Stimulated activated CD8-positive, alpha-beta memory T cell treated with anti-CD3 and anti-CD28 coated beads, Interleukin-2, amount 100 ng/mL, for 1 hour (primary cell): ENCODE results near the gene FBXO21.
"Not testable (repeated sequence)": the region's sequence is repeated elsewhere in the genome, so short reads cannot be mapped to it uniquely, and the experiment has no call there.

Source experiments
- DNase-seq, 2 donors: peaks; one replicate each; pipeline ENCODE4 v3.0.0-alpha.2; 2020; ENCODE audit warnings: low read depth in 2 of 2

Gene FBXO21

GRCh38 chr12:117104003-117104402 is 86.3 kb downstream of the FBXO21 start:
- not testable (repeated sequence) for DNase-seq

- no peak for DNase-seq
Measured at GRCh38 chr12:117102800-117103181, 87.5 kb downstream of the FBXO21 start.

- no peak for DNase-seq
Measured at GRCh38 chr12:117101953-117102799, 88.1 kb downstream of the FBXO21 start.

- no peak for DNase-seq
Measured at GRCh38 chr12:117100851-117101673, 89.2 kb downstream of the FBXO21 start.

- no peak for DNase-seq
Measured at GRCh38 chr12:117100251-117100650, 90.0 kb downstream of the FBXO21 start.

- DNase-seq, result no peak
Measured at GRCh38 chr12:117098361-117099217, 91.7 kb downstream of the FBXO21 start.

- no peak for DNase-seq
Measured at GRCh38 chr12:117098024-117098360, 92.3 kb downstream of the FBXO21 start.

DNA sequence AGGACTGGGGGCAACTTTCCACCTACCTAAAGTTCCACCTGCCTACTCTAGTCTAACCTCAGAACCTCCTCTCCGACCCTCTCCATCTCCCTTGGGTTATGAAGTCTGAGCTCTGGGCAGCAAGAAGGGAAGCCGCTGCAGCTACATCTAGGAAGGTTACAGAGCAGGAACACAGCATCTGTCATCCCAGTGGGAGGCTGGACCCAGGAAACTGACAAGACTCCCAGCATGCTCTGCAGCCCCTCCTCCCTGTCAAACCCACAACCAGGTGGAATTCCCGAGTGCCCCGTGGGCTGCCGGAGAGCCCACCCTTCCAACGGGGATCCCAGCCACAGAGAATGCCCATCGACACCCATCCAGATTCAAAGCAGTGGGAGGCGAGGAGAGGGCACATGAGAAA is 93.1 kb downstream of the FBXO21 start:
- DNase-seq, result no peak

- no peak for DNase-seq
Measured at GRCh38 chr12:117096501-117097042, 93.7 kb downstream of the FBXO21 start.

DNA sequence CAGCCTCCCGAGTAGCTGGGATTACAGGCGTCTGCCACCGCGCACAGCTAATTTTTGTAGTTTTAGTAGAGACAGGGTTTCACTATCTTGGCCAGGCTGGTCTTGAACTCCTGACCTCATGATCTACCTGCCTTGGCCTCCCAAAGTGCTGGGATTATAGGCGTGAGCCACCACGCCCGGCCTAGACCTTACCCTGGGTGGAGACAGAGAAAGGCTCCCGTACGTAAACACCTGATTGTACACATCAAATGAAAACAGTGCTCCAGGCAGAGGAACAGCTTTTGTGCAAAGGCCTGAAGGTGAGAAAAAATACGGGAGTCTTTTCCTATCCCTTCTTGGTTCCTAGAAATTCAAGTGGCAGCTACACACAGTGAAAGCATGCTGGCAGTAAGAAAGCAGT is 95.1 kb downstream of the FBXO21 start:
- DNase-seq, result not testable (repeated sequence)

DNA sequence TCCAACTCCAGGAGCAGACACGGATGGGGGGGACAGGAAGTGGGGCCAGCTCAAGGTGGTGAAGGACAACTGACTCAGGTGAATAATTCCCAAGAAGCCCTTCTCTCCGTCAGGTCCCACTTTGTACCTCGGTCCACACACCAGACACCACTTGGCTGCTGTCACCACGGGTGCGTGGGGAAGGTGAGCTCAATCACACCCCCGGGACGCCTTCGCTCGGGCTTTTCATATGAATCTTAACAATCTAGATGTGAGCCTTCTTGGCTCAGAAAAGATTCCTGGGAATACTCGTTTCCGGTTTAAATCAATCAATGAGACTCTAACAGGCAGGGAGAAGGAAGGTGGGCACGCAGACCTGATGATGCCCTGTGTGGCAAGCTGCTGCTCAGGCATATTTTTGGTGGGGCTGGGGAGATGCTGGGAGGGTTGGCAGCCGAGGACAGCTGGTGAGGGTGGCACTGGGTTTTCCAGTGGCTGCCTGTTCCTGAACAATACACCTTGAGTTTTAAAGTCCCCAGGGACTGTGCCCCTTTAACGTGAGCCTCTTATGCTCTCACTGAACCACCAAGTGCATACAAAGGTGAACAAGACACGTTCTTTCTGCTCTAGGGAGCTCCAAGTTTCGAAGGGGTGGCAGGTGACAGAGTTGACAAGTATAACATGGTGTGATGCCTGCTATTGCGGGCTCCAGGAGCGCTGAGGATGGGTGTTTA is 96.2 kb downstream of the FBXO21 start:
- DNase-seq, result no peak

DNA sequence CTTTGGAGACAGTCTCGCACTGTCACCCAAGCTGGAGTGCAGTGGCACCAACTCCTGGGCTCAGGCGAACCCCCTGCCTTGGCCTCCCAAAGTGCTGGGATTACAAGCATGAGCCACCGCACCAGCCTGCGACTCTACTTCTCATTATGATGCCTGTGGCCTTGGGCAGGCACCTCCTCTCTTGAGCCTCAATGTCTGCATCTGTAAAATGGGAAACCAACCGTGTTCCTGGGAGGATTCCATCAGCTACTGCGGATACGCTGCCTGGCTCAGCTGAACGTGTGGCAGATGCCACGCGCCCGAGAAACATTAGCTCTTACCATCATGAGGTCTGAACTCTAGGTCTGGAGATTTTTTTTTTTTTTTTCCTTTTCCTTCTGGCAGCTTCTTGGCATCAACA is 96.8 kb downstream of the FBXO21 start:
- DNase-seq, result no peak

DNA sequence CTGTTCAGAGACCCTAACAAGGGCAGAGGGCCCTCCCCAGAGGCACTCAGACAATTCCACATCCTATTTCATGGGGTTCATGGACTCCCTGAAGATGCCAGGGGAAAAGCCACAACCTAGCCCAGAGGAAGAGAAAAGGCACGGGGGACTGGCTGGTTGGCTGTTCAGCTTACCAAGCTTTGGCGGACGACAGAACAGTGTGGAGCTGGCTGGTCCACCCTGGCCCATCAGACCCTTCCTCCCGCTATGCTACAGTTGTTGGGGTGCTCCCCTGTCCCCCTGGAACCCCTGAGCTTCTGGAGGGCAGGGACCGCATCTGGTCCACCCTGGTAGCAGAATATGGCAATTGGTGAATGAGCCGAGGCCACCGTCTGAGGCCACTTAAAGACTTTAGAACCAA is 97.4 kb downstream of the FBXO21 start:
- no peak for DNase-seq

- DNase-seq, result no peak
Measured at GRCh38 chr12:117092511-117092780, 97.8 kb downstream of the FBXO21 start.
